HG03354 (cell line): Measurements from ENCODE around the gene VAX1.
"Not testable (repeated sequence)": the region's sequence is repeated elsewhere in the genome, so short reads cannot be mapped to it uniquely, and the experiment has no call there.

Source experiments
- ATAC-seq: cut with Tn5 transposase; IDR thresholded peaks from one replicate; pipeline ENCODE4 v1.9.1; 2021; ENCODE audit warnings: mild to moderate bottlenecking; ENCODE audit not compliant: unreplicated experiment, poor library complexity, severe bottlenecking

VAX1 gene

GRCh38 chr10:117086546-117086945 lies 51.5 kb downstream of the VAX1 start:
- no peak for ATAC-seq

GRCh38 chr10:117084421-117085246 lies 53.4 kb downstream of the VAX1 start:
- not testable (repeated sequence) for ATAC-seq
